H7 (cell line): Measurements from ENCODE around the gene FAM120B. TPM values are rescaled to one million over a fixed set of nuclear protein-coding genes. Genes with fewer than 3 reads are reported as not detected.

ENCODE experiments used
- DNase-seq: peaks from one replicate; pipeline ENCODE4 v3.0.0; 2012
- H3K27me3 ChIP-seq: 2 replicates; pipeline ENCODE4 v1.6.0; 2011; ENCODE audit warnings: mild to moderate bottlenecking, low read length; ENCODE audit not compliant: control insufficient read depth, insufficient read depth
- H3K36me3 ChIP-seq: replicated peaks from 2 replicates; pipeline ENCODE4 v1.5.1; 2011; ENCODE audit warnings: low read length; ENCODE audit not compliant: control insufficient read depth, insufficient read depth
- H3K4me3 ChIP-seq: 2 replicates; pipeline ENCODE4 v1.5.1; 2011; ENCODE audit warnings: low read depth, mild to moderate bottlenecking, control low read depth, low read length, moderate library complexity; ENCODE audit not compliant: insufficient read depth
- total RNA-seq: library from RNA; depleted of rRNA; stranded (reverse); fragments of >200 nt; shearing (Covaris generic); gene quantifications from 2 replicates; pipeline ENCODE4 v1.2.3, GENCODE V29; 2014

FAM120B gene
- total RNA-seq, 1 experiment from 2014 or later: 7.2 TPM

GRCh38 chr6:170279426-170279825 lies 27.1 kb upstream of the FAM120B start:
- no peak for DNase-seq

DNA sequence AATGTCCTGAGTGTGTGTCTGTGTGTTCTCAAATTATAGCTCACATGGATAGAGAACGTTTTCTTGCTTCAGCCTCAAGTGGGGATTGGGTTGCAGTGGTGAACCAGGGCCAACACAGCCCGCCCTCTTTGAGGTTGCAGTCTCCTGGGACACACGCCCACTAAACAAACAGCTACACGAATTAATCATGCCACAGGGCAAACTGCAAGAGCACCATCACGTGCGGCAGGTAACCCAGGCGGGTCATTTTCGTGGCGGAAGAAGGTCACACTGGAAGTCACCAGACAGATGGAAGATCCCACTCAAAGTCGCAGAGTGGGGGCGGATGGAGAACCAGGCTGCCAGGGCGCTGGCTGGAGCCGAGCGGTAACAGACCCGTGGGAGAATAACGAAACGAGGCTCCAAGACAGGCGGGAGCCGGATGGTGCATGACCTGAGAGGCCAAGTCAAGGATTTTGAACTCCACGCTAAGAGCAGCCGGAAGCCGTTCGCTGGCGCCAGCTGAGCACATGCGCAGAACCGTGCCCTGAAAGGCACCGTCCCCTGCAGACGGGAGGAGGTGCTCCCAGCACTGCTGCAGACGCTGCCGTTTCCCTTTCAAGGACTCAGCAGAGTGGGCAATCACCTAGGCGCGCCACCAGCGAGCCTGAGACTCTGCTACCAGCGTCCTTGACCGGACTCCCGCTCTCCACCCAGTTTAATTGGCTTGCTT lies 26.4 kb upstream of the FAM120B start:
- peak; percentile 85 for DNase-seq
- no peaks in the 10 kb centered on the region; the same call in 1 of the 2 replicates for H3K36me3 ChIP-seq
- peaks cover under 1% of the 10 kb centered on the region; the same call in 1 of the 2 replicates for H3K27me3 ChIP-seq
- H3K4me3 ChIP-seq: no peak overlapping the region

More at GRCh38 chr6:170279426-170279825, 27.1 kb upstream of the FAM120B start:
- Histone ChIP-seq H3K27me3 (no peaks in the 10 kb centered on the region), H3K4me3 (no peak overlapping the region), H3K36me3 (no peaks in the 10 kb centered on the region; the same call in 1 of the 2 replicates)

- DNase-seq: no peak
- Histone ChIP-seq H3K4me3 (no peak overlapping the region), H3K27me3 (peaks cover 3% of the 10 kb centered on the region; the same call in 1 of the 2 replicates), H3K36me3 (no peaks in the 10 kb centered on the region; the same call in 1 of the 2 replicates)
Measured at GRCh38 chr6:170280689-170281045, 25.9 kb upstream of the FAM120B start.

GRCh38 chr6:170281331-170282292 lies 24.9 kb upstream of the FAM120B start:
- peaks cover 8% of the 10 kb centered on the region; the same call in 1 of the 2 replicates for H3K27me3 ChIP-seq
- no peaks in the 10 kb centered on the region; the same call in 1 of the 2 replicates for H3K36me3 ChIP-seq
- peak; percentile 54 for DNase-seq
- H3K4me3 ChIP-seq: no peak overlapping the region

- no peak overlapping the region for H3K4me3 ChIP-seq
- peaks cover 18% of the 10 kb centered on the region for H3K27me3 ChIP-seq
- no peaks in the 10 kb centered on the region; the same call in 1 of the 2 replicates for H3K36me3 ChIP-seq
- no peak for DNase-seq
Measured at GRCh38 chr6:170282512-170283158, 23.9 kb upstream of the FAM120B start.

DNA sequence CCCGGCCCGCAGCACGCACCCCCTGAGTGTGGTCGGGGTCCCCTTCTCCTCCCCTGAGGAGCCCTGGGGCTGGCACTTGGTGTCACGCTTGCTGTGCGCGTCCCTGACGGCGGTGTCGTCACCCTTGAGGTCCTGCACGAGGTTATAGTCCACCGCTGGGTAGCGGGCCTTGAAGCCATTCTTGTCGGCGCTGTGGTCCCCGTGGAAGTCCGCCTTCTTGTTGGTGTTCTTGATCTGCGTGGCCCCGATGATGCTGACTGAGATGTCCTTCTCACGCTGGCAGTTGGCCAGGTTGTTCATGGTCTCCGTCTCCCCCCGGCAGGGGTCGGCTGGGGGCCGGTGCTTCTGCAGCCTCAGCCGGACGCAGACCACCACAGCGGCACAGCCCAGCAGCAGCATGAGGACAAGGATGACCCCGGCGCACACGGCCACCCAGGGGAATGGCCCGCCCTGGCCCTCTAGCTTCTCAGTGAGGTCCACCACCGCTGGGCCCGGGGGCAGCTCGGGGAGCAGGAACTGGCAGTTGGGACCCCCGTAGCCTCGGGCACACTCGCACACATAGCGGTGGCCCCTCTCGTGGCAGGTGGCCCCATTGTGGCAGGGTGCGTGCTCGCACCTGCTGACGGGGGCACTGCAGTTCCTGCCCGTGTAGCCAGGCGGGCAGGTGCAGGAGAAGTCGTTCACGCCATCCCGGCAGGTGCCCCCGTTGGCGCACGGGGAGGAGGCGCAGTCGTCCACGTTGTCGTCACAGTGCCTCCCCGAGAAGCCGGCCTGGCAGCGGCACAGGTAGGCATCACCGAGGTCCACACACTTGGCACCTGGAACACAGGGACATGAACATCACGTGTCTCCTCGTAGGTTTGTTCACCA lies 23.1 kb upstream of the FAM120B start:
- Histone ChIP-seq H3K27me3 (peaks cover 26% of the 10 kb centered on the region), H3K36me3 (no peaks in the 10 kb centered on the region; the same call in 1 of the 2 replicates), H3K4me3 (no peak overlapping the region)
- no peak for DNase-seq

- DNase-seq: no peak
- Histone ChIP-seq H3K27me3 (peaks cover 34% of the 10 kb centered on the region), H3K36me3 (no peaks in the 10 kb centered on the region; the same call in 1 of the 2 replicates), H3K4me3 (no peak overlapping the region)
Measured at GRCh38 chr6:170284126-170284773, 22.3 kb upstream of the FAM120B start.

DNA sequence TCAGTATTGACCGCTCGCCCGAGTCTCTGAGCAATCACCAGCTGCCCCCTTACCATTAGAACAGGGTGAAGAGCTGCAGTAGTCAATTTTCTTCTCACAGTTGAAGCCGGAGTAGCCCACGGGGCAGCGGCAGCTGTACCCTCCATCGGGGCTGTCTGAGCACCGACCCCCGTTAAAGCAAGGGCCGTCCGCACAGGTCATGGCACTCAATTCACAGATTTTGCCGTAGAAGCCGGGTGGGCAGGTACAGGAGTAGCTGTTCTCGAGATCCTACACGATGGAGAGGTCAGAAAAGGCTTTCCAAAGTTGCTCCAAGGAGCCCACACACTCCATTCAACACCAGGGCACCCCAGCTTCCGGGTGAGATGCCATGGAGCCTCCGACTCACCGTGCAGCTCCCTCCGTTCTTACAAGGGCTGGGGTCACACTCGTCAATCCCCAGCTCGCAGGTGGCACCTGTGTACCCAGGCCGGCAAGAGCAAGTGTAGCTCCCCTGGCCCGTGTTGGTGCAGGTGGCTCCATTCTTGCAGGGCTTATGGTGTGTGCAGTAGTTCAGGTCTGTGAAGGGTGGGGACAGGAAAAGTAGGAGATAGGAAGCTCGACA lies 21.6 kb upstream of the FAM120B start:
- peaks cover 41% of the 10 kb centered on the region for H3K27me3 ChIP-seq

DNA sequence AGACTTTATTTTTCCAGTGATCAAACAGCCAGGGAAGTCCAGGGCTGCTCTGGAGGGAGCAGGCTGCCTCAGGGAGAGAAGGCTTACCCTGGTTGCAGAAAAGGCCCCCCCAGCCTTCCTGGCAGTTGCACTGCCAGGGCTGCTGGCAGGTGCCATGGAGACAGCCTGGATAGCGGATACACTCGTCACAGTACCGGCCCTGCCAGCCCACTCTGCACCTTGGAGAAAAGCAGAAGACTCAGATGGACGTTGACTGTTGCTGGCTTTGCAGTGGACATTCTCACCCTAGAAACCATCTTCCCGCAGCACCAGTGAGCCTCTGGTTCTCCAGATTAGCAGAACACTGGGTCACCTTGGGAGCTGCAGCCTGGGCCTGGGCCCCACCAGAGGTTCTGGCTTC lies 21.1 kb upstream of the FAM120B start:
- Histone ChIP-seq H3K27me3 (peaks cover 46% of the 10 kb centered on the region), H3K36me3 (no peaks in the 10 kb centered on the region; the same call in 1 of the 2 replicates), H3K4me3 (no peak overlapping the region)
- DNase-seq: no peak

More for the DNA sequence above, 21.6 kb upstream of the FAM120B start:
- no peak overlapping the region for H3K4me3 ChIP-seq
- DNase-seq: no peak
- H3K36me3 ChIP-seq: no peaks in the 10 kb centered on the region; the same call in 1 of the 2 replicates

DNA sequence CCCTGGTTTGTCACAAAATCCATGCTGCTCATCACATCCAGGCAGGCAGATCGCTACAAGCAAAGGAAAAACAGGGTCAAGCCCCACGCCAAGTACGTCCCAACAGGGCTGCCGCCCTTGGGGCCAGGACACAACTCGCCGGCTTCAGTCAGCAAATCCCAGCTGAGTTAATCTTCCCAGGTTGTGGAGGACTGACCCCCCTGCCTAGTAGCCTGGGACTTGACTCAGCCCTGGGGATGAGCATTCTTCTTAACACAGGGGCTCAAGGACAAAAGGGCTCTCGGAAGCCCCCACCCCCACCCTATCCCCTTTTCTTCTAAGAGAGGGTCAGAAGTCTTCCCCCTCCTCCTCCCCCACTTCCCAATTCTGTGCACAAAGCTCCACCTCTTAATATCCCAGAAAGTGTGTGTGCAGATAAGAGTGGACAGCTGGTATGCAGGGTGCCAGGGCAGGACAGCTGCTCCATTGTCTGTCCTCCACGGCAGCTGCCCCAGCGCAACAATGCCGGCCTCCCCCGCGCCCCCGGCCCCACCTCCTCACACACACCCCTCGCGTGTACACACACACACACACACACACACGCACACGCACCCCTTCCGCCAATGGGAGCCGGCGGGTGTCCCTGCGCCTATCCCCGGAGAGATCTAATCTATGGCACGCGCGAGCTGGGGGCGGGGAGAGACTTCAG lies 20.2 kb upstream of the FAM120B start:
- Histone ChIP-seq H3K4me3 (no peak overlapping the region), H3K36me3 (no peaks in the 10 kb centered on the region; the same call in 1 of the 2 replicates), H3K27me3 (peaks cover 50% of the 10 kb centered on the region)
- DNase-seq: peak; percentile 80

- Histone ChIP-seq H3K27me3 (peaks cover 55% of the 10 kb centered on the region), H3K36me3 (no peaks in the 10 kb centered on the region; the same call in 1 of the 2 replicates), H3K4me3 (no peak overlapping the region)
- no peak for DNase-seq
Measured at GRCh38 chr6:170286934-170287265, 19.7 kb upstream of the FAM120B start.

DNA sequence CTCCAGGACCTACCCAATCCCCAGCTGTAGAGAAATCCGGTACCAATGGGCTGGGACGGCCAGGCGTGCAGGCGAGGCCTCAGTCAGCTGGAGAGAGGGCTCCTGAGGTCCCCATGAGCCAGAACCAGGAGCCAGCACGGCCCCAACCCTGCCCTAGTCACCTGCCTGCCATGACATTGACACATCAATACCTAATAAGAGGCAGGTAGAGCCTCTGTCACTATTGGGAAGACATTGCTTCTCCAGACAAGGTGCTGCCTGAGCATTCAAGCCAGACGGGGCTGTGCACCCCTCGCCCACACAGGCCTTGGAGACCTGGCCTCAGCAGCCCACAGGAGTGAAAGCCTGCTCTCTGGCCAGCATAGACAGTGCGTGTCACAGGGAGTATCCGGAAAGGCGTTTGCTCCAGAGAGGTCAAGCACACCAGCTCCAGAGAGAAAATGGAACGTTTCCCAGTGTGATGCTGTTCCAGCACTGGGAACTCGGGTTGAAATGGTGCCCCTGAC lies 19.1 kb upstream of the FAM120B start:
- H3K27me3 ChIP-seq: peaks cover 60% of the 10 kb centered on the region
- H3K36me3 ChIP-seq: no peaks in the 10 kb centered on the region; the same call in 1 of the 2 replicates
- no peak for DNase-seq
- no peak overlapping the region for H3K4me3 ChIP-seq
